ENCODE measurements around the gene FDPS. TPM values are rescaled to one million over a fixed set of nuclear protein-coding genes. Genes with fewer than 3 reads are reported as not detected.
A peak's percentile ranks its signal among the peaks of the same experiment; 100 is the strongest.

FDPS gene
- total and polyA plus RNA-seq, 2 experiments from 2014 or later = 287 to 366 TPM

GRCh38 chr1:155305881-155306391 lies 2.7 kb upstream of the FDPS start:
- no peak overlapping the region for H3K27ac Mint-ChIP-seq
- H3K4me3 Mint-ChIP-seq = no peak overlapping the region
- H3K36me3 Mint-ChIP-seq (ENCODE audit: low read depth) = peaks cover 15% of the 10 kb centered on the region

More at GRCh38 chr1:155305881-155306391, 2.7 kb upstream of the FDPS start:
- H3K4me2 ChIP-seq = no peak overlapping the region
- no peak overlapping the region for H3K27ac ChIP-seq (ENCODE audit: low read depth)
- TF ChIP-seq JUNB (IDR thresholded peaks at IDR 0.05; ENCODE audit: unreplicated experiment) = no peak
- TF ChIP-seq NANOG (IDR thresholded peaks at IDR 0.05; ENCODE audit: borderline replicate concordance) = no peak
- TF ChIP-seq POLR2AphosphoS5 (IDR thresholded peaks at IDR 0.05; ENCODE audit: low read depth) = no peak
- no peak for TF ChIP-seq ZNF331 (CRISPR knock-in tag; IDR thresholded peaks at IDR 0.05; ENCODE audit: low read depth)
- no peak for TF ChIP-seq ZNF114 (CRISPR knock-in tag; IDR thresholded peaks at IDR 0.05)
- TF ChIP-seq ETS1 (IDR thresholded peaks at IDR 0.05) = no peak
- TF ChIP-seq EZH2 (IDR thresholded peaks at IDR 0.05; ENCODE audit: low read depth, unreplicated experiment) = no peak
- TF ChIP-seq STAT1 (IDR thresholded peaks at IDR 0.05; ENCODE audit: unreplicated experiment) = no peak
- TF ChIP-seq REST (IDR thresholded peaks at IDR 0.05; ENCODE audit: unreplicated experiment) = no peak
- TF ChIP-seq EZH2phosphoT487 (IDR thresholded peaks at IDR 0.05; ENCODE audit: unreplicated experiment) = no peak
- no peak for TF ChIP-seq CTCF (conservative IDR thresholded peaks at IDR 0.05; ENCODE audit: low read depth in 2 of 2)
- no peak for TF ChIP-seq CREB1 (CRISPR knock-in tag; IDR thresholded peaks at IDR 0.05; ENCODE audit: low read depth)
- no peak for TF ChIP-seq ZNF462 (CRISPR knock-in tag; IDR thresholded peaks at IDR 0.05)
- H3K9me2 ChIP-seq (ENCODE audit: insufficient read depth) = no peaks in the 10 kb centered on the region
- Mint-ChIP-seq H3K9me3 (no peaks in the 10 kb centered on the region), H3K4me1 (peaks cover 21% of the 10 kb centered on the region), H3K27me3 (ENCODE audit: insufficient read depth, low read depth, poor library complexity) (peaks cover 10% of the 10 kb centered on the region)
- peaks cover 8% of the 10 kb centered on the region for H3K36me3 ChIP-seq (ENCODE audit: insufficient read depth)
- ATAC-seq (no peak), DNase-seq (ENCODE audit: low spot score) (no peak)
- H2AFZ ChIP-seq = peak overlapping the region; percentile 14; the same call in 1 of the 2 replicates
- peaks cover 20% of the 10 kb centered on the region for H3K4me1 ChIP-seq (ENCODE audit: insufficient read depth)
- H3K4me3 ChIP-seq = no peak overlapping the region
- H3K79me2 ChIP-seq (replicated peaks; ENCODE audit: insufficient read depth) = peaks cover 21% of the 10 kb centered on the region
- H4K20me1 ChIP-seq (replicated peaks; ENCODE audit: insufficient read depth) = peaks cover 9% of the 10 kb centered on the region
- H3K27me3 ChIP-seq (ENCODE audit: insufficient read depth) = no peaks in the 10 kb centered on the region
- H3F3A ChIP-seq (replicated peaks; ENCODE audit: low read depth) = peaks cover 13% of the 10 kb centered on the region; the same call in 1 of the 2 replicates

Data from GM23338 (cell line).